DMS53 treated with DMSO at 0.1 percent for 48 hours (cell line): ENCODE measurements around the gene GNRHR.
A peak's percentile ranks its signal among the peaks of the same experiment; 100 is the strongest.

ENCODE experiments used
- DNase-seq: peaks from one replicate; lab custom pipeline; 2025; ENCODE audit not compliant: unreplicated experiment; lab: John Stamatoyannopoulos, UW

The GNRHR gene

GRCh38 chr4:67700738-67701516, 53.3 kb downstream of the GNRHR start, which contains the start of gene UBA6:
UBA6 (minus strand) TSS chr4:67701155; CDS start chr4:67701119, 36 bp downstream.
- peak; percentile 87 for DNase-seq

- DNase-seq, result peak; percentile 12
These were observed 54.0 kb downstream of the GNRHR start for GRCh38 chr4:67700116-67700737.

GRCh38 chr4:67699603-67700002, 54.6 kb downstream of the GNRHR start:
- DNase-seq, result no peak

- DNase-seq, result no peak
These were observed 56.1 kb downstream of the GNRHR start for GRCh38 chr4:67697860-67698687.

GRCh38 chr4:67696061-67696460, 58.1 kb downstream of the GNRHR start:
- no peak for DNase-seq

GRCh38 chr4:67694662-67695061, 59.5 kb downstream of the GNRHR start:
- no peak for DNase-seq

GRCh38 chr4:67691328-67691727, 62.9 kb downstream of the GNRHR start:
- DNase-seq, result no peak
